Fibroblast of the conjunctiva (primary cell): Measurements from ENCODE around the gene DET1.
"Not testable (repeated sequence)": the region's sequence is repeated elsewhere in the genome, so short reads cannot be mapped to it uniquely, and the experiment has no call there.

Experiments
- DNase-seq: peaks from one replicate; pipeline ENCODE4 v3.0.0-alpha.2; 2010; ENCODE audit warnings: low read depth

The DET1 gene

DNA sequence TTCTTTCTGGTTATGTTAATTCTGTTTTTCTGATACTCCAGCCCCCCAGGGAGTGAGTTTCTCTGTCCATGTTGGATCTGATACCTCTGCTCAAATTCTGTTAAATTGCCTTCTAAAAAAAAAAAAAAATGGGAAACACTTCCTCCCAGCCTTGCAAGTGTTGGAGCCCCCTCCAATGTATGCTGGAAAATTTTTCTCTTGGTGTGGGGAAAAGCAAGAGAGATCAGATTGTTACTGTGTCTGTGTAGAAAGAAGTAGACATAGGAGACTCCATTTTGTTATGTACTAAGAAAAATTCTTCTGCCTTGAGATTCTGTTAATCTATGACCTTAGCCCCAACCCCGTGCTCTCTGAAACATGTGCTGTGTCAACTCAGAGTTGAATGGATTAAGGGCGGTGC lies 6.1 kb downstream of the DET1 start:
- DNase-seq, result not testable (repeated sequence)

DNA sequence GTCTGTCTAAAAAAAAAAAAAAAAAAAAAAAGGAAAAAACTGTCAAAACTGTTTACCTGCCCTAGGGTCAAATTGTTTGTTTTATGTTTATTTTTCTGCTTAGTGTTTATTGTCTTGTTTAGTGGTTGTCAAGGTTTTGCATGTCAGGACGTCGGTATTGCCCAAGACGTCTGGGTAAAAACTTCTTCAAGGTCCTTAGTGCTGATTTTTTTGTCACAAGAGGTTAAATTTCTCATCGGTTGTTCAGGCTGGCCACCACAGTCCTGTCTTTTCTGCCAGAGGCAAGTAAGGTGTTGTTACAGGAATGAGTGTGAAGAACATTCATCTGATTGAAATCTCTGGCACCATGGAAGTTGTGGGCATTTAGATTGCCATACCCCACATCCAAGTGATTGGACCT lies 7.0 kb downstream of the DET1 start:
- no peak for DNase-seq

DNA sequence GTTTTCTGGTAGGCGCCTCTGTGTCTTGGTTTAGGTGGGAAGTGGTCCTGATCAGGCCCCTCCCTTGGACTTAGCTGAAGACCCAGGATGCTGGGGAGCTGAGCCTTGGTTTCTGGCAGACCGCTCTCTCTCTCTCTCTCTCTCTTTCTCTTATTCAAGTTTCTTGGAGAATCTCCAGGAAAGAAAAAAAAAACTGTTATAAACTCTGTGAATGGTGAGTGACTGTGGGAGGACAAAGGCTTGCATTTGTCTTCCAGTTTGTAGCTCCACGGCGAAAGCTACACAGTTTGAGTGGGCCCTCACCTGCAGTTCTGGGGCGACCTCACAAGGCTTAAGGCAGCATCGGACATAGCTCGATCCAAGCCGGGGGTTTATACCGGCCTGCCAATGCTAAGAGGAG lies 7.5 kb downstream of the DET1 start:
- DNase-seq, result no peak

DNA sequence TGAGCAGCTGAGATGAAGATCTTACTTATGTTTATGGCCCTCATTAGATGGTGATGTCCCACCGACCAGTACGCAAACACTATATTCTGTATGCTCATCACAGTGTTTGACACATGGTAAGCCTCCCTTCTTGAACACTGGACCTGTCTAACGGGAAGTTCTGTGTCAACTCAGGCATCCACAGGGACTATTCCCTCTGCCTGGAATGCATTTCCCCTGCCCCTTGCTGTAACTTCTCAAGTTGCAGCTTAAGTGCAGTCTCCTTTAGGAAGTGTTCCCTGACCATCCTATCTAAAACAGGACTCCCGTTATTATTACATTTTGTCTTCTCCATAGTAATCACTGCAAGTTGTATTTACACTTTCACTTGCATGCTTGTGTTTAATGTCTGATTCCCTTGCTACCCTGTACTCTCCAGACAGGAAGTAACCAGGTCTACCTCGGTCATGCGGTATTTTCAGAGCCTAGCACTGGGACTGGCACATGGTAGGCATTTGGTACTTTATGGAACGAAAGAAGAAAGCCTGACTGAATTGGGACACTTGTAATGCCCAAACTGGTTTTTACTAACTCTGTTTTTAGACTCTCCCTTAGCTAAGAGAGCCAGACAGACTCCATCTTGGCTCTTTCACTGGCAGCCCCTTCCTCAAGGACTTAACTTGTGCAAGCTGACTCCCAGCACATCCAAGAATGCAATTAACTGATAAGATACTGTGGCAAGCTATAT lies 8.7 kb downstream of the DET1 start:
- no peak for DNase-seq

DNA sequence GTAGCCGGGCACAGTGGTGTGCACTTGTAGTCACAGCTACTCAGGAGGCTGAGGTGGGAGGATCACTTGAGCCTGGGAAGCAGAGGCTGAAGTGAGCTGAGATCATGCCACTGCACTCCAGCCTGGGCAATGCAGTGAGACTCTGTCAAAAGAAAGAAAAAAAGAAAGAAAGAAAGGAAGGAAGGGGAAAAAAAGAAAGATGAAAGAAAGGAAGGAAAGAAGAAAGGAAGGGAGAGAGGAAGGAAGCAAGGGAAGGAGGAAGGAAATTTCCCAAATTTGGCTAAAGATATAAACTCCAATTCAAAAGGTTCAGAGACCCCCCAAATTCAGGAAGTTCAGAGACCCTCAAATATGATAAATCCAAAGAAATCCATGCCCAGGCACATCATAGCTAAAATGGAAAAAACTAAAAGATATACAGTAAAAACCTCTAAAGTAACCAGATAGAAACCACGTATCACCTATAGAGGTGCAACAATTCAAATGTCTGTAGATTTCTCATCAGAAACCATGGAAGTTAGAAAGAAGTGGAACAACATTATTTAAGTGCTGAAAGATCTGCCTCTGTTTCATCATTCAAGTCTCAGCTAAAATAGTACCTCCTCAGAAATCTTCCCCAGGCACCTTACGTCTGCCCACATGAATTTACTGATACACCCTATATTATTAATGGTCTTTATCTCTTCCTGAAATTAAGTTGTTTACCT lies 10.7 kb downstream of the DET1 start:
- no peak for DNase-seq

DNA sequence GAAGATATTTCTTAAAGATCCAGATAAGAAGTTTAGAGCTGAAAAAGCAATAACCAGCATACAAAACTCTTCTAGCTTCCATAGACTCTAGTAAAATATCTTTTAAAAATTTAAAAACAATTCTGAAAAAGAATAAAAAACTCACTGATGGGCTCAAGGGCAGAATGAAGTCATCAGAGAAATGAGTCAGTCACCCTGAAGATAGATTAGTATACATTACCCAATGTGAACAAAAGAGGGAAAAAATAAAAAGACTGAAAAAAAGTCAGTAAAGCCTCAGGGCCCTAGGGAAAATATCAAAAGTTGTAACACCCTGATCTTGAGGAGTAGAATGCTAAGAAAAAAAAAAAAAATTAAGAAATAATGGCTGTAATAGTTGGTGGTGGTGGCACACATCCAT lies 11.4 kb downstream of the DET1 start:
- no peak for DNase-seq

DNA sequence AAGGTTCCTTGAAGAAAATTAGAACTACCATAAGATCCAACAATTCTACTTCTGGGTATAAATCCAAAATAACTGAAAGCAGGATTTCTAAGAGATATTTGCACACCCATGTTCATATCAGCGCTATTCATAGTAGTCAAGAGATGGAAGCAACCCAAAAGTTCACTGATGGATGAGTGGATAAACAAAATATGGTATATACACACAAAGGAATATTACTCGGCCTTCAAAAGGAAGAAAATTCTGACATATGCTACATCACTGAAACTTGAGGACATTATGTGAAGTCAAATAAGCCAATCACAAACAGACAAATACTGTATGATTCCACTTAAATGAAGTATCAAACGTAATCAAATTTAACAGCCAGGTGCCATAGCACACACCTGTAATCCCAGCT lies 13.1 kb downstream of the DET1 start:
- no peak for DNase-seq

DNA sequence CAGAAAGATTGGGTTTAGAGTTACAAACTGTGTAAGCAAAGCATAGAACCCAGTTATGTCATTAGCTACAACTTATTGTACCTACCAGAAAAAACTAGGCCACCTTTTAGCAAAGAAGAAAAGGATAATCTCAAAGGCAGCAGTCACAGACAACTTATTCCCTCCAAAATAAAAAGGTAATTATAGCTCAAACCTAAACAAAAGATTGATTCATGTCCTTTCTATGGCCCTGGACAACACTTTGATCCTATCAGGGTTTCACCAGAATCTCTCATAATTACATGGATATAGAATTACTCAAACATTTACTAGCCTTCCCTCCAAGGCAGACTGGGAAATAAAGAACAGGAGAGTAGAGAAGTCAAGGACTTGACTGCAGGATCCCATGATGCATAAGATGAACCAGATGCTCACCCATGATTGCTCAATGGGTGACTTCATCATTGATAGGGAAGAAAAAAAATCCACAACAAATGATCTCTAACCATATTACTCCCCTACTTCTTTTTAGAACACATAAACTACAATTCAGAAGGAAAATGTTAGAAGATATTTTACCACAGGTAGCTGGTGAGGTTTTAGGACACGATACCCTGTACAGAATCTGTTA lies 17.4 kb downstream of the DET1 start:
- peak; percentile 6 for DNase-seq

DNA sequence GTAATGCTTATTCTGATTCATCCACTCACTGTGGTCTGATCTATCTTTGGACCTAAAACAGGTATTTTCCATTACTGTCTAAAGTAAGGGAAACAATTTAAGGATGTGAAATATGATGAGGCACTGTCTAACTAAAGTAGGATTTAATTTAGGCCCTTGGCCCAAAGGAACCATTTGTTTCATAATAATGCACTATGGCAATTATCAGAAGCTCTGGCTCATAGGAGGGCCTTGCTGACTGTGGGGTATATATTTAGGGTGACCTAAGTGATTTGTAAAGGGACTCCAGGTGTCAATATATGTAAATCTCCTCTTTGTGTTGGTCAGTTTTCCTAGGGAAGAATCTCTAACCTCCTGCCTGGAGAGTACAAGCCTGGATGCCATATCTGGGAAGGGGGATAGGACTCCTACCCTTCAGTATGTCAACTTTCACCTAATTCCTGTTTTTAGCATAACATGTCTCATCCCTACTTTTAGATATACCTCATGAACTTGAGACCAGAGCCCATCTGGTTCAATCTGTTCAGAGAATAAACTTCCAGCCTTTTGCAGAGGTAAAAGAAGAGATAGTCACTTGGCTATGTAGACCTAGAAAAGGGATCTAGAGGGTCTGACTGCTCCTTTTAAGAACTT lies 20.1 kb downstream of the DET1 start:
- no peak for DNase-seq

DNA sequence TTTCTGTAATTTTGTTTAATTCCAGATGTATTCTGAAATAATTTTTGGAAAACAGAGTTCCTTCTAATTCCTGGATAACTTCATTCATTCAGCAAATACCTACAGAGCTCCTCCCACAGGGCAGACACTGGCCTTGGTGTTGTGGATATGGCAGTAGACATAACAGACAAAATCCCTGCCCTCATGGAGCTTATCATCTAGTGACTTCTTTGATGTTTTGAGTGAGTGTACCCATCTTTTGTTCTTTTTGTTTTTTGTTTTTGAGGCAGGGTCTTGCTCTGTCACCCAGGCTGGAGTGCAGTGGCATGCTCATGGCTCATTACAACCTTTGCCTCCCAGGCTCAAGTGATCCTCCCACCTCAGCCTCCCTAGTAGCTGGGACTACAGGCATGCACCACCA lies 21.1 kb downstream of the DET1 start:
- no peak for DNase-seq

DNA sequence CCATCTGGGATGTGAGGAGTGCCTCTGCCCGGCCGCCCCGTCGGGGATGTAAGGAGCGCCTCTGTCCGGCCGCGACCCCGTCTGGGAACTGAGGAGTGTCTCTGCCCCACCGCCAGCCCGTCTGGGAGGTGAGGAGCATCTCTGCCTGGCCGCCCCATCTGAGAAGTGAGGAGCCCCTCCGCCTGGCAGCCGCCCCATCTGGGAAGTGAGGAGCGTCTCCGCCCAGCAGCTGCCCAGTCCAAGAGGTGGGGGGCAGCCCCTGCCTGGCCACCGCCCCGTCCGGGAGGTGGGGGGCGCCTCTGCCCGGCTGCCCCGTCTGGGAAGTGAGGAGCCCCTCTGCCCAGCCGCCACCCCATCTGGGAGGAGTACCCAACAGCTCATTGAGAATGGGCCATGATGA lies 22.4 kb downstream of the DET1 start:
- not testable (repeated sequence) for DNase-seq

DNA sequence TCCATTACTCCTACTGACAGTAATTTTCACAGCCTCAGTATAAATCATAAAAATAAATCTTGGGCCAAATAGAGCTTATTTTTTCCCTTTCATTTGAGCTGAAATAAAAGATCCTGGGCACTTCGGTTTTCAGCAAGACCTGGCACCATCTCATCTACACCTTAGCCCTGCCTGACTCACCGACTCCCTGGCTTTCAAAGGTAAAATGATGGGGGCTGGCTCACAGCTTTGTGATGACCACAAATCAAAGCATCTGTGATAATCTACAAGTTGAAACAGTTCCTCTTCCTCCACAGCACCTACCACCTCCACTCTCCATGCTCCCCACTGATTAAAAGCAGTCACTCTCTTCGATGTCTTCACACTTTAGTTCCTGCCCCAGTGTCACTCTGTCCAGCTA lies 27.6 kb downstream of the DET1 start:
- no peak for DNase-seq

DNA sequence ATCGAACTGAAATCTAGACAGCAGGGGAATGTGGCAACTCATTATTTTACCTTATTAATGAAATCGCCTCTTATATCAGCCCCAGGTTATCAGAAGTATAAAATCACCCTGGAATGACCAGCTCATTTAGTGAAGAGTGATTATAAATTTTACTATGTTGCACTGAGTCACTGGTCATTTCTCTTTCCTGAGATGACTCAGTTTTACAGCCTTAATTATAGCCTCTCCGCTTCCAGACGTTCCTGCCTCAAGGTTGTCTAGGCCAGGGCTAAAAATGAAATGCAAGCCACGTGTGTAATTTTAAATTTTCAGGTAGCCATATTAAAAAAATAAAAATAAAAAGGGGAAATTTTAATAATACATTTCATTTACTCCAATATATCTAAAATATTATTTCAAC lies 33.3 kb downstream of the DET1 start:
- no peak for DNase-seq

DNA sequence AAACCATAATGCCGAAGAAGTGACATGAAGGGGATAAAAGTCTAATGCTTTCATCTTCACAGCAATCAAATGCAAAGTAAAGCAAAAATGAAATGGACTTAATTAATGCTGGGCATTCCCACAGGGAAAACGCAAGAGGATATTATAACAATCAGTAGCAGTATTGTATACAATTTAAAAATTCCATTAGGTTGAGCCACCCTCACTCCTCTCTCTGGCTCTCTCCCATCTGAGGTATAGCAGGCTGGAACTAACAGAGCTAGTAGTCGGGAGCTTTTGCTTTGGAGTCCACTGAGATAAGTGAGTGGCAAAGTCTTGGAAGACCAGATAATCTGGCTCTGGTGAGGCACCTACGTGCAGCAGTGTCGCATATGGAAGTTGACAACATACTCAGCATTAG lies 33.9 kb downstream of the DET1 start:
- no peak for DNase-seq

DNA sequence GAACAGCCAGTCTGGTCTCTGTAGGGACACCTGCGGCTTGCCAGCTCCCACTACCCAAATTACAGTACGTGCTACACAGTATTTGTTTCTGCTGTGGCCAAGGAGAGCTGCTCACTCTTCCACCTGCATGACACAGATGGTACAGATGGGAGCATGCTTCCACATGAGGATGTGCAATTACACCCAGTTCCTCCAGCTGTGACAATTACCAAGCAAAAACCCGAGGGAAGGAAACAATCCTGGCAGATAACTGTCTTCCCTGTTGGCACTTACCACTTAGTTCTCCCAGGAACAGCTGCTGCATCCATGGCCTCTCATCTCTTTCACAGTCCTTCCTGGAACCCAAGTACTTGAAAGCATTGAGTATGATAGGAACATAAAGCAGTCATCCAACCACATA lies 34.4 kb downstream of the DET1 start:
- no peak for DNase-seq

DNA sequence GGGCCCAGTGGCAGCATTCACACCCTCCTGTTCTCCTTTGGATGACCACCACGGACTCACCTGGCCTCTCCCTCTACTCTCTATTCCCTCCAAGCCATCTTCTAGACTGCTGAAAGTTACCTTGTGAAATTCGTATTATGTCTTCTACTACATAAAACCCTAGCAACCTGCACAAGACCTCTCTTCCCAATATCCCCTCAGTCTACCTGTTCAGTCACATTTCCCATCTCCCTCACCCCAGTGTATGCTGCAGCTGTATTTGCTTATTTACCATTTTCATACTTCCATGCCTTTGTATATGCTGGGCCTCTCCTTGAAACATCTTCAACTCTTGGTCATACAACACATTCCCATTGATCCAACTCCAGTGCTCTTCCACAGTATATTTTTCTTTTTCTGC lies 35.3 kb downstream of the DET1 start:
- DNase-seq, result no peak

DNA sequence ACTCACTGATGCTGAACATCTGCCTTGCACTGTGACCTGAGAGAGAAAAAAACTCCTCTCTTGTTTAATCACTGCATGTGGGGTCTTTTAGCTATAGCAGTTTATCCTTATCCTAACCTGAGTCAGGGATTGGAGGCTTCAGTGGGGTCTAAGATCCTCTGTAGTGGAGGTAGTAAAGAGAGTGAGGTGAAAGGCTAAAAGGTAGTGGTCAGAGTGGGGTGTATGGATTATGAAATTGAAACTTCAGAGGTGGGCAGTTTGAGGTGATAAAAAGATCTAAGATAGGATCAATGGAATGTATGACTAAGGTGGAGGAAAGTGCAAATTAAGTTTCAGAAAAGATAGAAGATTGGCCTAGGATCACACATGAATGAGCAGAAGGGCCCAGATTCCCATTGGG lies 36.5 kb downstream of the DET1 start:
- no peak for DNase-seq

DNA sequence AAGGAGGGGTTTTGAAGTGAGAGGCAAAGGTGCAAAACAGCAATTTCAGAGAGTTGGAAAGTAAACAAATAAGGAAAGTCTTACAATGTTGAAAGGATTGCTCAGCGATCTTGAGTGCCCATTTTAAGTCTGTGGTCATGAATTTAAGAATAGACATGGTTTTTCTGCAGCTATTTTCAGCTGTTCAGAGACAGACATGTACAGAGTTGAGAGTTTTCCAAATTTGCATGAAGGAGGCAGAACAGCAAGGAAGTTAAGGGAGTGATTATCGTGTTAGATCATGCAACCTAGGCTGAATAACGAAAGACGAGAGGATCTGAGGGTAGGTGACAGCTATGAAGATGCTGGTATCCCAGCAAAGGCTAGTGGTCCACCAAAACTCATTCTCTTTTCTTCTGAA lies 37.2 kb downstream of the DET1 start:
- DNase-seq, result no peak

DNA sequence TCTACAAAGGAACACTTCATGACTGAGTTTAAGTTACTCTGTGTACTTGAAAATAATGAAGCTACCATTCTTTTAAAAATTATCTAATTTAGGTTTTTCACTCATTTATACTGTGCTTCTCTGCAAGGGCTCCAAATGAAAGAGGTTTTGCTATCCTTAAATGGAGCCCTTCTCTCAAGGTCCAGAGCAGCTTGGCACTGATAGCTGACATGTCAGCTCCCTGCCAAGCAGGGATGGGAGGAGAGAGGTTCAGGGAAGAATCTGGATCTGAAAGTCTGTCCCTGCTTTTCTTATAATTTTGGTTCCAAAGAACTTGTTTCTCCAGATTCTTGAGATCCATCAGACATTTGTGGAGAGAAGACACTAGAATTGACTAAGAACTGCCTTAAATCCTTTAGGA lies 39.9 kb downstream of the DET1 start:
- no peak for DNase-seq

DNA sequence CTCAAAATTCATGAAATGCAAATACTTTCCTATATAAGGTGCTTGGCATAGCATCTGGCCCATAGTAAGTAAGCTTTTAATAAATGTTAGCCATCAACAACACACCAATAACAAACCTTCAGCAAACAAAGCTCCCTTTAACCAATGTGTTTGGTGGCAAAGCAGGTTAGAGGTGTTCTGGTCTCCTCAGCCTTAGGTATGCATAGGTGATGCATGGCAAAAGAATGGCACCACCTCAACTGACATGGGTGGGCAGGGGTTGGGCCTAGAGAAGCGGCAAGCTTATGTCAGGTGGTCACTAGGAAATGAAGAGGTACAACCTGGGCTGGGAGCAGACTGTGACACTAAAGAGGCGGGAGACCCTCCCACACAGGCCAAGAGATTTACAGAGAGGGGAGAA lies 40.8 kb downstream of the DET1 start:
- no peak for DNase-seq

DNA sequence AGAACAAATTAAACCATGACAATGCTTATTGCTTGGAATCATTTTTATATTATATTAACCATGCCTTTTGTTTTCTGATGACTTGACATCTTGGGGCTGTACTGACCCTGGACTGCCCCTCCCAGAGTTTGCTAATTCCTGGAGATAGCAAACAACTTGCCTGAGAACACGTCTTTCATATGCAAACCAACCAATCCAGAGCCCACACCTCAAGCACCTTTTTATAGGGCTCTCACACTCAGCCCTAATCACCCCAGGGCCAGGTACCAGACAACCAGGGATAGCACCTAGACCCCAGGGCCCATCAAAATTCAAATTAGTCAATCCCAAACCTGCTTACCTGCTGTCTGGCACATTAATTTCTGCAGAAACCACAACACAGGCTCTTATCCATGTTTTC lies 42.0 kb downstream of the DET1 start:
- no peak for DNase-seq

DNA sequence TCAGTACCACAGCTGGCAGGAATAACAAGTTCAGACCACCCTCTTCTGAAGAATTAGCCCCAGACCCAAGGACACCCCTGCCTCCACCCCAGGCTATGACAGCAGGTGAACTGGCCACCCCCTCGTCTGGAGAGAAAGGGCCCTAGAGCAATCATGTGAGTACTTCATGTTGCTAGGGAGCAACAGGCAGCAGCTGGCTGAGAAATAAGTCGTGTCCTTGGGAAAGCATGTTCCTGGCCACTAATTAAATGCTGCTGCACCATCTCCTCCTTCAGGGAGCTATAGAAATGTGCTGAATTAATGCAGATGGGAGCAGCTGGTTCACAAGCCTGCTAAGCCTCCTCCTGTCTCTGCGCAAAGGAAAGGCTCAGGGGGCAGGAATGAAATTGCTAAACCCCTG lies 47.5 kb downstream of the DET1 start:
- no peak for DNase-seq

DNA sequence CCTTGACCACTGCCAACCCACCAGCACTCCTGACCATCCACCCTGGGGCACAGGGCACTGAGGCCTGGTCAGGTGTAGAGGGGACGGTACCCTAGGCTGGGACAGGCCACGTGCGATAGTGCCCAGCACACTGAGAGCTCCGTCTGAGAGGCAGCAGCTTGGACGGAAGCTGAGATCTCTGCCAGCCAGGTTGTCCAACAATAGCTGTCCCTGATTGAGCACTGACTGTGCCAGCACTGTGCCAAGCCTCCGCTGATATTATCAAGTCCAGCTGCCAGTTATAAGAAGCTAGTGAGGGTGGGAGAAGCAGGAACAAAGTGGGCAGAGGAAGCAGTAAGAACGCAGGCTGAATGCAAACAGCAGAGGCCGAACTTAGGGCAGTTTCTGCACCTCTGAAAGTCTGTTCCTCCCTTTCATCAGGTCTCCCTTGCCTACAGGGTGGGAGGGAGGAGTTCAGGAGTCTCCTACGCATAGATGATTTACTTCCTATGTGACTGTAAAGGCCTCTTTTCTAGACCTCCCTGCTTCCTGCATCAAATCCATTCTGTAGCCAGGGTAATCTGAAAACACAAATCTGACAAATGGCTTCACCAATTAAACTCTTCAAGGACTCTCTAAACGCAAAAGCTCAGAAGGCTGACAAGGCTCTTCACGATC lies 49.2 kb downstream of the DET1 start:
- no peak for DNase-seq
